Suprapubic skin (tissue), 3 donors: ENCODE results near the gene SH2D1A.

ENCODE experiments used
- CTCF ChIP-seq, 2 donors: fragments of 200-600 bp in 1 of 2; fragments of 450-650 bp in 1 of 2; sonication (generic) in 1 of 2; IDR thresholded peaks; one replicate each; pipeline ENCODE4 v1.5.1; 2016 to 2019; ENCODE audit warnings: antibody characterized with exemption in 2 of 2, mild to moderate bottlenecking in 1 of 2, moderate library complexity in 1 of 2
- EP300 ChIP-seq: sonication (generic); formaldehyde crosslinking; IDR thresholded peaks from one replicate; pipeline ENCODE4 v1.6.1; 2017; ENCODE audit warnings: antibody characterized with exemption

GRCh38 chrX:124337916-124338315, 8.4 kb upstream of the SH2D1A start:
- TF ChIP-seq EP300 (no peak), CTCF (IDR thresholded peaks at IDR 0.05) (no peak)
